ENCODE data around the gene C2CD3. TPM values are rescaled to one million over a fixed set of nuclear protein-coding genes. Genes with fewer than 3 reads are reported as not detected.
A peak's percentile ranks its signal among the peaks of the same experiment; 100 is the strongest.

C2CD3 gene
- total RNA-seq, 1 experiment from 2014 or later: 37.9 TPM

DNA sequence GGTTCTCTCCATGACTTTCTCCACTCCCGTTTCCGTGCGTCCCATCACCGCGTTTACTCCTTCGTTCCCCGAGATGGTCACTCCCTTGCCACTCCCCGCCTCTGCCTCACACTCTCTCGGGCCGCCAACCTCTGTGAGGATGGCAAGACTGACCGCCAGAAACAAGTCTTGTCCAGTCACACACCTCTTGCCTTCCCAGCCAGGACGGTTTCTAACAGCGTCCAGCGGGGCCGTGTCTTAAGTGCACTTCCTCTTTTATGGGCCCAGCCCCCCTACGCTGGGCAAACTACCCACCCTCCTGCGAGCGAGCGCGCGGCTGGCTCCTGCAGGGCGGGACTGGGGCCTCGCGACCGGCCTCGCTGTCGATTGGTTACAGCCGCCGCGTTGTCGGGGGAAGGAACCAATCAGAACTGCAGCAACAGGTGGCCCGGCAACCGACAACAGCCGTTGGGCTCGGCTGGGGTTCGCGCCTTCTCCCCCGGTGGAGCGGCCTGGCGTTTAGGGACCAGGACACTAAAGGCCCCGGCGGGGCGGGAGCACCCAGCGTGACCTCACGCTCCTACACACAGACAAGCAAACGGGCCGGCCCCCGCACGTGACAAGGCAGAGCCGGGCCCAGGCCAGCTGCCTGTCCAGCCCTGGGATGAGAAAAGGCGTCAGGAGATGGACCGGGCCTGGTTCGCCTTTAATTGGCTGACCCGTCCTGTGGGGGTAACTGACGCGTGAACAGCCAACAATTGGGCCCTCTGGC lies 187.6 kb downstream of the C2CD3 start:
- Histone ChIP-seq H3K9me3 (ENCODE audit: low read length) (no peaks in the 10 kb centered on the region), H3K79me2 (ENCODE audit: low read length) (peaks cover 13% of the 10 kb centered on the region), H2AFZ (ENCODE audit: low read length) (peak overlapping the region; percentile 34), H4K20me1 (ENCODE audit: insufficient read depth, low read depth, low read length) (peaks cover 16% of the 10 kb centered on the region), H3K4me3 (ENCODE audit: low read length) (peak overlapping the region; percentile 80), H3K36me3 (ENCODE audit: insufficient read depth, low read length) (peaks cover 32% of the 10 kb centered on the region), H3K9ac (ENCODE audit: low read length) (peak overlapping the region; percentile 98), H3K4me1 (ENCODE audit: low read length) (peaks cover 59% of the 10 kb centered on the region), H3K27ac (ENCODE audit: low read length) (peak overlapping the region; percentile 96), H3K27me3 (ENCODE audit: low read length) (no peaks in the 10 kb centered on the region), H3K4me2 (ENCODE audit: low read depth, low read length, poor library complexity, severe bottlenecking) (peak overlapping the region; percentile 89), H3K9me2 (replicated peaks; ENCODE audit: insufficient read depth, low read length) (no peaks in the 10 kb centered on the region)
- peak; percentile 99 for DNase-seq

DNA sequence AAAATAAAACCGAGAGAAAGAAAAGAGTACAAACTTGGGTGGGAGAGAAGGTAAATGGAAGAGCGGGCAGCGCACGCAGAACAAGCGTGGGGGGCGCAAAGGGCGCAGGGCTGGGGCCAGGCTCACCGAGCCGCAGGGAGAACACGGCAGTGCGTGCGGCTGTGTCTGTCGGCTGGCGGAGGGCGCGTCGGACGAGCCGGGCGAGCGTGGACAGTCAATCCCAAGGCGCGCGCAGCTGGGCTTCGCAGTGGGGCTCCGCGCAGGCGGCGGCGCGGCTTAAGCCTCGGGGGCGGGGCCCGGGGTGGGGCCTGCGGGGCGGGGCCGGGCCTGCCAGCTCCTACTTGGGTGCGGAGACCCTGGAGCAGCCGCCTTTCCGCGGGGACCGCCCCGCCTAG lies 188.2 kb downstream of the C2CD3 start, which contains the start of gene UCP2:
TSS of gene UCP2 (minus strand) at position 249 of the 395 bp plus-strand sequence. CDS start 4,465 bp downstream, outside the sequence.
- H3K79me2 ChIP-seq (ENCODE audit: low read length): peaks cover 13% of the 10 kb centered on the region
- peak within 1 kb of the TSS; percentile 80 for H3K4me3 ChIP-seq (ENCODE audit: low read length)
- peak; percentile 92 for DNase-seq
- H3K4me1 ChIP-seq (ENCODE audit: low read length): peaks cover 65% of the 10 kb centered on the region
- H3K36me3 ChIP-seq (ENCODE audit: insufficient read depth, low read length): peaks cover 38% of the 10 kb centered on the region
- no peaks in the 10 kb centered on the region for H3K9me2 ChIP-seq (replicated peaks; ENCODE audit: insufficient read depth, low read length)
- no peaks in the 10 kb centered on the region for H3K9me3 ChIP-seq (ENCODE audit: low read length)
- H3K9ac ChIP-seq (ENCODE audit: low read length): peak within 1 kb of the TSS; percentile 98
- peaks cover 21% of the 10 kb centered on the region for H4K20me1 ChIP-seq (ENCODE audit: insufficient read depth, low read depth, low read length)
- peak within 1 kb of the TSS; percentile 34 for H2AFZ ChIP-seq (ENCODE audit: low read length)
- peak within 1 kb of the TSS; percentile 89 for H3K4me2 ChIP-seq (ENCODE audit: low read depth, low read length, poor library complexity, severe bottlenecking)
- H3K27me3 ChIP-seq (ENCODE audit: low read length): no peaks in the 10 kb centered on the region
- peak within 1 kb of the TSS; percentile 96 for H3K27ac ChIP-seq (ENCODE audit: low read length)

DNA sequence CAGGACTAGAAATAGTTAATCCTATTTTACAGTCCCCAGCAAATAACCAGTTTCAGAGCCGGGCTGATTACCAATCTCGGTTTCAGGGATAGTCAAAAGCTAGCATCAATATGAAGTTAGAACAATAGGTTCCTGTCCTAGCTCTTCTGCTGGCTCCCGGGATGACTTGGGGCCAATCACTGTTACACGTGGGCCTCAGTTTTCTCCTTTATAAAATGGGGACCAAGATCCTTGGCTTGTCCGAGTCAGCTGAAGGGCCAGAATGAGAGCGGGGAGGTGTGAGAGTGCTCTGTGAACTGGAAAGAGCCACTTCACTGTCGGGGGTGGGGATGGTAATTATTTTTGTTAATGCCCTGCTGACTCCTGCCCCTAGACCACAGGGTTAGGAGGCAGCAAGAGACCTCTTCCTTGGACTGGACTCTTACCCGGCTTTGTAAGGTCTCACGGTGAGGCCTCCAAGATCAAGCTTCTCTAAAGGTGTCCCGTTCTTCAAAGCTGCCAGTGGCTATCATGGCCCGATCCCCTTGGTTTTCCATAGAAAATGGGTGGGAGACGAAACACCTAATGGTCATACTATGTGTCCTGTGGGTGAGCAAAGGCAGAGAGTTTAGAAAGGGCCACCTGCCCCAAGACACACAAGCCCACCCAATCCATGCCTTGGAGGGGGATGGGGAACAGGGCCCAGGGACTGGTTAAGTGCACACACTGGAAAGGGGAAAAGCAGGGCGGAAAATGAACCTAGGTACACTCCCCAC lies 189.6 kb downstream of the C2CD3 start:
- Histone ChIP-seq H2AFZ (ENCODE audit: low read length) (no peak overlapping the region), H3K9ac (ENCODE audit: low read length) (peak overlapping the region; percentile 98), H3K4me1 (ENCODE audit: low read length) (peaks cover 70% of the 10 kb centered on the region), H3K27me3 (ENCODE audit: low read length) (no peaks in the 10 kb centered on the region), H3K4me2 (ENCODE audit: low read depth, low read length, poor library complexity, severe bottlenecking) (peak overlapping the region; percentile 89), H3K9me3 (ENCODE audit: low read length) (no peaks in the 10 kb centered on the region), H3K9me2 (replicated peaks; ENCODE audit: insufficient read depth, low read length) (no peaks in the 10 kb centered on the region), H3K36me3 (ENCODE audit: insufficient read depth, low read length) (peaks cover 52% of the 10 kb centered on the region), H4K20me1 (ENCODE audit: insufficient read depth, low read depth, low read length) (peaks cover 34% of the 10 kb centered on the region), H3K4me3 (ENCODE audit: low read length) (peak overlapping the region; percentile 80), H3K27ac (ENCODE audit: low read length) (peak overlapping the region; percentile 96), H3K79me2 (ENCODE audit: low read length) (peaks cover 13% of the 10 kb centered on the region)
- DNase-seq: no peak

DNA sequence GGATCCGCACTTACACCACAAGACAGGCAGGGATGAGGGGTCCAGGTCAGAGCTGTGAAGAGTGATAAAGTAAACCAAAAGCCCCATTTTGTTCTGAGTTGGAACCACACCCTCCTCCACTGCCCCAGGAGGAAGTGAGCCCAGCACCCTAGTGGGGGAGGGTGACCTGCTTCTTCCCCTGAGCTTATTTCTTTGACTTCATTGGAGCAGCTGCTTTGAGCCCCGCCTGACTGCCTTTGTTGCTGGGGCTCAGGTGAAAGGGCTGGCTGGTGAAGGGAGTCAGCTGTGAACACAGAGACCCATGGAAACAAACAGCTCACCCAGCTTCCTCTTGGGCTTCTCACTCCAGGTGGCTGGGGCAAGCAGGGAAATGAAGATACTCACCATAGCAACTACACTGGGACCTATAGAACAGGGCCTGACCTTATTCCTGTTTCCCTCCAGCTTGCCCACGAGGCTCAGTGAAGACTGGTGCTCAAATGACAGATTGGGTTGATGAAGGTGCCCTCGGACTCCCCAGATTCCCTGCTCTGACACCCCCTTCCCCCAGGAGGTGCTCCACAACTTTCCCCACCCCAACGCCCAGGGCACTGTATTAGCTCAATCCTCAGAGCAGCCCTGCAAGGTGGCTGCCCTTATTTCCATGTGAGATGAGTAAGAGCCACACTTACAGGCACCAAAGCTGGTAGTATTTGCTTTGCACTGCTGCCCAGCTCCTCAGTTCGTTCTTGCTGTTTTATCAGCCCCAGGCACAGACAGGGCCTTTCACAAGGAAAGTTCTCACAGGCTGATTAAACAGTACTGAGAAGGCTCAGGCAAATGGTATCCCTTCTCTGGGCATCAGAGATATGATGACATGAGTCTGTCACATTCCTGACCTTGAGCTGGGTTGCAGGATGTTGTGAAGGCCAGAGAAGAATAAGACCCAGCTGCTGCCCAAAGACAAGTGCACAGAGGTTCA lies 190.5 kb downstream of the C2CD3 start:
- Histone ChIP-seq H3K4me2 (ENCODE audit: low read depth, low read length, poor library complexity, severe bottlenecking) (peak overlapping the region; percentile 89), H3K9ac (ENCODE audit: low read length) (peak overlapping the region; percentile 98), H3K27me3 (ENCODE audit: low read length) (no peaks in the 10 kb centered on the region), H3K9me3 (ENCODE audit: low read length) (no peaks in the 10 kb centered on the region), H3K36me3 (ENCODE audit: insufficient read depth, low read length) (peaks cover 56% of the 10 kb centered on the region), H2AFZ (ENCODE audit: low read length) (no peak overlapping the region), H3K4me3 (ENCODE audit: low read length) (peak overlapping the region; percentile 80), H4K20me1 (ENCODE audit: insufficient read depth, low read depth, low read length) (peaks cover 37% of the 10 kb centered on the region), H3K9me2 (replicated peaks; ENCODE audit: insufficient read depth, low read length) (no peaks in the 10 kb centered on the region), H3K79me2 (ENCODE audit: low read length) (peaks cover 13% of the 10 kb centered on the region), H3K27ac (ENCODE audit: low read length) (peak overlapping the region; percentile 96), H3K4me1 (ENCODE audit: low read length) (peaks cover 74% of the 10 kb centered on the region)
- DNase-seq: peak; percentile 94

DNA sequence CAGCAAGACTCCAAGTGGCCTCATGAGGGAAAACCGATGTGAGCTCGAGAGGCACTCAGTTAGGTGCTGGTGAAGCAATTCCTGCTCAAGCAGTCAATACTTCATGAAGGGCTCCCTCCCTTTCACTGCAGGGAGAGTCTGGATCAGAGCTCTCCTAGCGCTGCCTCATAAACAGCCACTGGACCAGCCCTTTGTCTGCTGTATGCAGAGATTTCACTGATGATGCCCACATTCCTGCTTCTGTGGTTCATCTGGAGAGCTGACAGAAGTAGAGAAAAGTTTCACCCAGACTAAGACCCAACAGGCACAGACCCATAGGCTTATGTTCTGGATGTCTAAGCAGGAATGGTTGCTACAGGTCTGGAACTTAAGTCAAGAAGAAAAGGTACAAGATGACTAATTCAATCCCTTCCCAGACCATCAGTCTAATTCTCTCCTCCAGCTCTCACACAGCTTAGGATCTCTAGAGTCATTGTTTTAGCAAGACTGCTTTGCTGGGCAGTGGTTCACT lies 192.2 kb downstream of the C2CD3 start:
- Histone ChIP-seq H4K20me1 (ENCODE audit: insufficient read depth, low read depth, low read length) (peaks cover 49% of the 10 kb centered on the region), H3K79me2 (ENCODE audit: low read length) (peaks cover 13% of the 10 kb centered on the region), H2AFZ (ENCODE audit: low read length) (no peak overlapping the region), H3K27me3 (ENCODE audit: low read length) (no peaks in the 10 kb centered on the region), H3K27ac (ENCODE audit: low read length) (peak overlapping the region; percentile 96), H3K4me3 (ENCODE audit: low read length) (no peak overlapping the region), H3K36me3 (ENCODE audit: insufficient read depth, low read length) (peaks cover 69% of the 10 kb centered on the region), H3K4me1 (ENCODE audit: low read length) (peaks cover 78% of the 10 kb centered on the region), H3K9me3 (ENCODE audit: low read length) (no peaks in the 10 kb centered on the region), H3K9ac (ENCODE audit: low read length) (peak overlapping the region; percentile 4; the same call in 1 of the 2 replicates), H3K4me2 (ENCODE audit: low read depth, low read length, poor library complexity, severe bottlenecking) (peak overlapping the region; percentile 89), H3K9me2 (replicated peaks; ENCODE audit: insufficient read depth, low read length) (no peaks in the 10 kb centered on the region)
- DNase-seq: no peak

DNA sequence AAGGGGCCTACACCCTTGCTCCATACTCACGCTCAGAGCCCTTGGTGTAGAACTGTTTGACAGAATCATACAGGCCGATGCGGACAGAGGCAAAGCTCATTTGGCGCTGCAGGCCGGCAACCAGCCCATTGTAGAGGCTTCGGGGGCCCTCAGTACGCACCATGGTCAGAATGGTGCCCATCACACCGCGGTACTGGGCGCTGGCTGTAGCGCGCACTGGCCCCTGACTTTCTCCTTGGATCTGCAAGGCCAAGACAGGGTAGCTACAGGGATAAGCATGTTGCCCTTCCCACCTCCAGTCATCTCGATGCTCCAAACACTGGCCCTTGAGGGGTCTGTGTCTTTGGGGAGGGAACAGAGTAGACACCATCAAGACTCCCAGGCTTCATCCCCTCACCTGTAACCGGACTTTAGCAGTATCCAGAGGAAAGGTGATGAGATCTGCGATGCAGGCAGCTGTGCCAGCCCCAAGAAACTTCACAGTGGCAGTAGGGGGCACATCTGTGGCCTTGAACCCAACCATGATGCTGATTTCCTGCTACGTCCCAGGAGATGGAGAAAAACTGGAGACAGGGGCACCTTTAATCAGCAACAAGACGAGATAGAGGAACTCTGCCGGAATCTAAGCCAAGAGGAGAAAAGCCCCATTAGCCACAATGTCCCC lies 192.8 kb downstream of the C2CD3 start:
- H3K79me2 ChIP-seq (ENCODE audit: low read length): peaks cover 13% of the 10 kb centered on the region
- no peak overlapping the region for H3K4me3 ChIP-seq (ENCODE audit: low read length)
- peaks cover 69% of the 10 kb centered on the region for H3K36me3 ChIP-seq (ENCODE audit: insufficient read depth, low read length)

DNA sequence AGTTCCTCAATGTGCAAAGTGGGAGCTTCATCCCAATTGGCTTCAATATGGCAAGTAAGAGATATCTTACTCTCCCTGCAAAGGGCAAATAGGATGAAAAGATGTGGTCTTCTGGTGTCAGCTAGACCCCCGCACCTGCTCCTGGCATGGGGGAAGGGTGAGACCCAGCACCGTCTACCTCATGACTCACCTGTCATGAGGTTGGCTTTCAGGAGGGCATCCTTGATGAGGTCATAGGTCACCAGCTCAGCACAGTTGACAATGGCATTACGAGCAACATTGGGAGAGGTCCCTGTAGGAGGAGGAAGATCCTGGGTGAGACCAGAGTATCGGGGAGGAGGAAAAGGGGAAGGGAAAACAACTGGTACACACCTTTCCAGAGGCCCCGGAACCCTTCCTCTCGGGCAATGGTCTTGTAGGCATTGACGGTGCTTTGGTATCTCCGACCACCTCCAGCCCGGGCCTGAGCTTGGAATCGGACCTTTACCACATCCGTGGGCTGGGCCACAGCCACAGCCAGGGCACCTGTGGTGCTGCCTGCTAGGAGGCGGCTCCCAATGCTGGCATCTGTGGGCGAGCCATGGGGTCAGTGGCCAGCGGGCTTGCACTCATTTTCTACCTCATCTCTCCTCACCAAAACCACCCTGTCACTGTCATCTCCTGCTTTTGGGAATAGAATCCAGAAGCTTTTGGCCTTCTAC lies 194.2 kb downstream of the C2CD3 start:
- Histone ChIP-seq H3K27ac (ENCODE audit: low read length) (no peak overlapping the region), H3K4me1 (ENCODE audit: low read length) (peaks cover 91% of the 10 kb centered on the region)

More for the DNA sequence above, 192.8 kb downstream of the C2CD3 start:
- no peaks in the 10 kb centered on the region for H3K27me3 ChIP-seq (ENCODE audit: low read length)
- DNase-seq: no peak
- H2AFZ ChIP-seq (ENCODE audit: low read length): no peak overlapping the region
- H3K4me1 ChIP-seq (ENCODE audit: low read length): peaks cover 81% of the 10 kb centered on the region
- no peaks in the 10 kb centered on the region for H3K9me2 ChIP-seq (replicated peaks; ENCODE audit: insufficient read depth, low read length)
- H4K20me1 ChIP-seq (ENCODE audit: insufficient read depth, low read depth, low read length): peaks cover 55% of the 10 kb centered on the region
- peak overlapping the region; percentile 96; the same call in 1 of the 2 replicates for H3K27ac ChIP-seq (ENCODE audit: low read length)
- H3K9ac ChIP-seq (ENCODE audit: low read length): no peak overlapping the region
- no peaks in the 10 kb centered on the region for H3K9me3 ChIP-seq (ENCODE audit: low read length)
- H3K4me2 ChIP-seq (ENCODE audit: low read depth, low read length, poor library complexity, severe bottlenecking): no peak overlapping the region

More for the DNA sequence above, 194.2 kb downstream of the C2CD3 start:
- Histone ChIP-seq H3K79me2 (ENCODE audit: low read length) (peaks cover 4% of the 10 kb centered on the region), H4K20me1 (ENCODE audit: insufficient read depth, low read depth, low read length) (peaks cover 62% of the 10 kb centered on the region), H3K27me3 (ENCODE audit: low read length) (no peaks in the 10 kb centered on the region), H3K4me2 (ENCODE audit: low read depth, low read length, poor library complexity, severe bottlenecking) (no peak overlapping the region), H3K4me3 (ENCODE audit: low read length) (no peak overlapping the region), H3K9me3 (ENCODE audit: low read length) (no peaks in the 10 kb centered on the region), H3K36me3 (ENCODE audit: insufficient read depth, low read length) (peaks cover 65% of the 10 kb centered on the region), H3K9me2 (replicated peaks; ENCODE audit: insufficient read depth, low read length) (no peaks in the 10 kb centered on the region), H3K9ac (ENCODE audit: low read length) (no peak overlapping the region), H2AFZ (ENCODE audit: low read length) (no peak overlapping the region)
- no peak for DNase-seq

All from Karpas-422 (cell line).